ENCODE data around the gene NR3C2.

Gene NR3C2

DNA sequence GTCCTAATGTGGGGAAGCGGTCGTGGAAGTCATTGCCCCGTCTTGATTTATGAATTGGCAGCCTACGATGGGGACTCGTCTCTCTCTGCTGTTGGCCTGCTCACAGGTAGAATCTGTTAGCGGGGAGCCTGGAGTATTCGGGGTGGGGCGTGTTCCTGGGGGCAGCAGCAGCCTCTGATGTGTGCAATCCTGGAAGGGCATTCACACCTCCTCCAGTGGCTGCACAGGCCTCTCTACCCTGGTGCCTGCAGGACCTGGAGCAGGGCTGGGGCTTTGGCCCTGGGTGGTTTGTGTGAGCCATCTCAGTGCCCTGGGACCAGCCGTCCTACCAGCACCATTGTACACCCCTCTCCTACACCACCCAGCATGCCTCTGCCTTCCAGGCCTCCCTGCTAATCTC, 369.4 kb downstream of the NR3C2 start:
- Histone ChIP-seq H3K27me3 (ENCODE audit: control insufficient read depth, insufficient read depth, low read length) (no peaks in the 10 kb centered on the region), H3K9me3 (ENCODE audit: control insufficient read depth, insufficient read depth, low read length) (peaks cover 4% of the 10 kb centered on the region; the same call in 1 of the 2 replicates), H3K4me3 (ENCODE audit: low read length) (no peak overlapping the region), H3K4me1 (ENCODE audit: control insufficient read depth, insufficient read depth, low read length) (no peaks in the 10 kb centered on the region), H3K36me3 (ENCODE audit: control insufficient read depth, insufficient read depth, low read length) (no peaks in the 10 kb centered on the region), H3K27ac (ENCODE audit: low read length) (no peak overlapping the region)
- no CpG with 5 or more reads among the region's 9 CpGs for WGBS (ENCODE audit: insufficient coverage, insufficient read length)
- no peak for DNase-seq (ENCODE audit: low read depth, low spot score)

GRCh38 chr4:148071009-148071408, 371.2 kb downstream of the NR3C2 start:
- H3K36me3 ChIP-seq (ENCODE audit: control insufficient read depth, insufficient read depth, low read length) = no peaks in the 10 kb centered on the region
- no peak overlapping the region for H3K4me3 ChIP-seq (ENCODE audit: low read length)
- H3K4me1 ChIP-seq (ENCODE audit: control insufficient read depth, insufficient read depth, low read length) = no peaks in the 10 kb centered on the region
- no CpG with 5 or more reads among the region's 4 CpGs for WGBS (ENCODE audit: insufficient coverage, insufficient read length)
- no peak for DNase-seq (ENCODE audit: low read depth, low spot score)
- peaks cover 4% of the 10 kb centered on the region; the same call in 1 of the 2 replicates for H3K9me3 ChIP-seq (ENCODE audit: control insufficient read depth, insufficient read depth, low read length)
- no peaks in the 10 kb centered on the region for H3K27me3 ChIP-seq (ENCODE audit: control insufficient read depth, insufficient read depth, low read length)
- H3K27ac ChIP-seq (ENCODE audit: low read length) = no peak overlapping the region

DNA sequence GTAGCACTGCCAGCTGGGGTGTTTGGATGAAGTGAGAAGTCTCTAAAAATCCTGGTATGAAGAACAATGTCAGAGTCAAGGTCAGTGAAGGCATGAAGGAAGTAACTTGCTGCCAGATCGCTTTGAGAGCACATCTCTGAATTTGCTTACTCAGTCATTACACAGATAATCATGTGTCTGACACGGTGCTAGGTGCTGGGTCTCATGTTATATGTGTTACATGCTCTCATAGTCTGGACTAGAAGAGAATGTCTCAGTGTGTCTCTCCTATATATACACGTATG, 372.4 kb downstream of the NR3C2 start:
- WGBS (ENCODE audit: insufficient coverage, insufficient read length) = no CpG with 5 or more reads among the region's 3 CpGs

GRCh38 chr4:148069086-148069894, 372.9 kb downstream of the NR3C2 start:
- no peaks in the 10 kb centered on the region for H3K36me3 ChIP-seq (ENCODE audit: control insufficient read depth, insufficient read depth, low read length)
- no CpG with 5 or more reads among the region's 11 CpGs for WGBS (ENCODE audit: insufficient coverage, insufficient read length)

More for the DNA sequence above, 372.4 kb downstream of the NR3C2 start:
- peaks cover 4% of the 10 kb centered on the region; the same call in 1 of the 2 replicates for H3K9me3 ChIP-seq (ENCODE audit: control insufficient read depth, insufficient read depth, low read length)
- H3K27ac ChIP-seq (ENCODE audit: low read length) = no peak overlapping the region
- H3K27me3 ChIP-seq (ENCODE audit: control insufficient read depth, insufficient read depth, low read length) = no peaks in the 10 kb centered on the region
- DNase-seq (ENCODE audit: low read depth, low spot score) = no peak
- no peak overlapping the region for H3K4me3 ChIP-seq (ENCODE audit: low read length)
- no peaks in the 10 kb centered on the region for H3K36me3 ChIP-seq (ENCODE audit: control insufficient read depth, insufficient read depth, low read length)
- H3K4me1 ChIP-seq (ENCODE audit: control insufficient read depth, insufficient read depth, low read length) = no peaks in the 10 kb centered on the region

DNA sequence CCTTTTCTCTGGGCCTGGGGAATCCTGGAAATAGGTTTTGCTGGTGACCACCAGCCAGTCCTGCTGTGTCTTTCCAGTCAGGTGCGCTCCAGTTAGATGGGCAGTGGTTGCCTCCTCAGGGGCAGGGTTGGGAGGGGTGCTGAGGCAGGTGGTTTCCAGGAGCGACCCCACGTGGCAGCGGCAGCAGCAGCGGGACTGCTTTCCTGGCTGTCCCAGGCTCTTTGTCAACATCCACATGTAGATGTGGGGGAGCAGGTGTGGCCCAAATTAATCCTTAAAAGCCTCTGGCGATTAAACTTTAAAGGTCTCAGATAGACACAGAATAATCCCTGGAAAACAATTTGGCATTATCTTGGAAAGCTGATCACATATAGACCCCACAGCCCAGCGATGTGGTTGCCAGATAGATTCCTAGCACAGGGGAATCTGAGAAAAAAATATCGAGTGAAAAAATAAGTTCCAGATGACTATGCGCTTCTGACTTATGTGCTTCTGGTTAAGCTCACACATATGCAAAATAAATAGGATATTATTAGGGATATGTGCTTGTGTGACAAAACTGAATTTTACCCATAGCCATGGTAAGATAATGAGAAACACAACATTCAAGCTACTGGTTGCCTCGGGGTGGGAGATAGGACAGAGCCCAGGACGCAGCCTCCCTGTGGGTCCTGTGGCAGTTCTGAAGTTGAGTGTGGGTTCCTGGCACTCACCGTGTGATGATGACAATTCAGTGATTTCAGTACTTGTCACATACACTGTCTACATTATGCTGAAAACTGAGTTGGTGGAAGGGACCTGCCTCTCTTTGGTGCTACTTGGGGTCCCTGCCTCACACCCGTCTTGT, 373.9 kb downstream of the NR3C2 start:
- WGBS (ENCODE audit: insufficient coverage, insufficient read length) = no CpG with 5 or more reads among the region's 13 CpGs
- no peak for DNase-seq (ENCODE audit: low read depth, low spot score)
- Histone ChIP-seq H3K4me1 (ENCODE audit: control insufficient read depth, insufficient read depth, low read length) (no peaks in the 10 kb centered on the region), H3K27ac (ENCODE audit: low read length) (no peak overlapping the region), H3K27me3 (ENCODE audit: control insufficient read depth, insufficient read depth, low read length) (no peaks in the 10 kb centered on the region), H3K4me3 (ENCODE audit: low read length) (no peak overlapping the region), H3K9me3 (ENCODE audit: control insufficient read depth, insufficient read depth, low read length) (no peaks in the 10 kb centered on the region), H3K36me3 (ENCODE audit: control insufficient read depth, insufficient read depth, low read length) (no peaks in the 10 kb centered on the region)

More at GRCh38 chr4:148069086-148069894, 372.9 kb downstream of the NR3C2 start:
- DNase-seq (ENCODE audit: low read depth, low spot score) = no peak
- Histone ChIP-seq H3K27me3 (ENCODE audit: control insufficient read depth, insufficient read depth, low read length) (no peaks in the 10 kb centered on the region), H3K27ac (ENCODE audit: low read length) (no peak overlapping the region), H3K9me3 (ENCODE audit: control insufficient read depth, insufficient read depth, low read length) (peaks cover 2% of the 10 kb centered on the region; the same call in 1 of the 2 replicates), H3K4me1 (ENCODE audit: control insufficient read depth, insufficient read depth, low read length) (no peaks in the 10 kb centered on the region), H3K4me3 (ENCODE audit: low read length) (no peak overlapping the region)

- H3K4me3 ChIP-seq (ENCODE audit: low read length) = no peak overlapping the region
- no peaks in the 10 kb centered on the region for H3K4me1 ChIP-seq (ENCODE audit: control insufficient read depth, insufficient read depth, low read length)
- H3K27ac ChIP-seq (ENCODE audit: low read length) = no peak overlapping the region
- no peak for DNase-seq (ENCODE audit: low read depth, low spot score)
- no peaks in the 10 kb centered on the region for H3K27me3 ChIP-seq (ENCODE audit: control insufficient read depth, insufficient read depth, low read length)
- no peaks in the 10 kb centered on the region for H3K36me3 ChIP-seq (ENCODE audit: control insufficient read depth, insufficient read depth, low read length)
- H3K9me3 ChIP-seq (ENCODE audit: control insufficient read depth, insufficient read depth, low read length) = no peaks in the 10 kb centered on the region
- no CpG with 5 or more reads among the region's 6 CpGs for WGBS (ENCODE audit: insufficient coverage, insufficient read length)
These were observed 374.8 kb downstream of the NR3C2 start for GRCh38 chr4:148067301-148067916.

- H3K36me3 ChIP-seq (ENCODE audit: control insufficient read depth, insufficient read depth, low read length) = no peaks in the 10 kb centered on the region
- H3K4me3 ChIP-seq (ENCODE audit: low read length) = no peak overlapping the region
- no peaks in the 10 kb centered on the region for H3K4me1 ChIP-seq (ENCODE audit: control insufficient read depth, insufficient read depth, low read length)
- no peaks in the 10 kb centered on the region for H3K9me3 ChIP-seq (ENCODE audit: control insufficient read depth, insufficient read depth, low read length)
- DNase-seq (ENCODE audit: low read depth, low spot score) = no peak
- no CpG with 5 or more reads among the region's 5 CpGs for WGBS (ENCODE audit: insufficient coverage, insufficient read length)
- H3K27me3 ChIP-seq (ENCODE audit: control insufficient read depth, insufficient read depth, low read length) = no peaks in the 10 kb centered on the region
- H3K27ac ChIP-seq (ENCODE audit: low read length) = no peak overlapping the region
These were observed 377.1 kb downstream of the NR3C2 start for GRCh38 chr4:148065075-148065474.

DNA sequence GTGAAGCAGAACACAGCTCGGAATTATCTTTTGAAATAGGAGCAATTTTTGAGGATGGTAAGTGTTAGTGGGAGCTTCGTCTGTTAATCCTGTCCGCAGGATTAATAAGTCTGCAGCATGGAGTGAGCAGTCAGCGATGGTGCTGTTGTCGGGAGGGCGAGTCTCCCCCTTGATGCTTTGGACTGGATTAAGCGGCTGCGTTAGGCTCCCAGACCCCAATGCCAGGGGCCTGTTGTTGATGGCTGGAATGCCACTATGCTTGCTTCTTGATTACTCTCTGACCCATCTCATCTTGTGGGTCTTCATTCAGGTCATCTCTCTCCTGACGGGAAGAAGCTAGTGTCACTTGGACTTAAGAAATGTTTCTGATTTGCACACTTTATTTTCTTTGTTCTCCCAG, 377.8 kb downstream of the NR3C2 start:
- Histone ChIP-seq H3K27ac (ENCODE audit: low read length) (no peak overlapping the region), H3K9me3 (ENCODE audit: control insufficient read depth, insufficient read depth, low read length) (no peaks in the 10 kb centered on the region), H3K36me3 (ENCODE audit: control insufficient read depth, insufficient read depth, low read length) (no peaks in the 10 kb centered on the region), H3K27me3 (ENCODE audit: control insufficient read depth, insufficient read depth, low read length) (no peaks in the 10 kb centered on the region), H3K4me1 (ENCODE audit: control insufficient read depth, insufficient read depth, low read length) (no peaks in the 10 kb centered on the region), H3K4me3 (ENCODE audit: low read length) (no peak overlapping the region)
- no peak for DNase-seq (ENCODE audit: low read depth, low spot score)
- WGBS (ENCODE audit: insufficient coverage, insufficient read length) = no CpG with 5 or more reads among the region's 9 CpGs

DNA sequence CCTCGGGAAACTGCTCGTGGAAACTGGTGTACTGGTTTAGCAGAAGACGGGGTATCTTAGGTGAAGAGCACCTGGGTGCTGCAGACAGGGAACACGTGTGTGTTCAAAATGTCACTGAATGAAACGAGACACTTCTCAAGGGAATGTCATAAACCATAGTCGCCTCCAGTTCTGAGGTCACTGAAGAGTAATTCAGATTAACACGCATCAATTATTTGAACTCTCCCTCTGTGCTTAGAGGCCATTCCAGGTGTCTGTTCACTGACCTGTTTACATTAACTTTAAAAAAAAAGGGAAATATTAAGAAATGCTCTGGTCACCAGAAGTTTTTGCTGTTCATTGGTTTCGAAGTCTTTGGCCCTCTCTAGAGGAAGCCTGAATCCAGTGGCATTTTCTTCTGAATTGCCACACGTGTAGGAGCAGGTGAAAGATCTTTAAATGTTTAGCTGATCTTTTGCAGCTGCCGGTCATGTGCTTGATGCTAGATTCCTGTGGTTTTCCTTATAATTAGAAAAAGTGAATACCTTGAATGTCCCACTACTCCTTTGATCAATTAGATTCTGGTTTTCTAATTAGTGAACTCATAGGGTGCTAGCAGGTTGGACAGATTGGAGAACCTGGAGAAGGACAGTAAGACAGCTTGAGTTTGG, 379.8 kb downstream of the NR3C2 start:
- Histone ChIP-seq H3K9me3 (ENCODE audit: control insufficient read depth, insufficient read depth, low read length) (no peaks in the 10 kb centered on the region), H3K4me3 (ENCODE audit: low read length) (no peak overlapping the region), H3K36me3 (ENCODE audit: control insufficient read depth, insufficient read depth, low read length) (no peaks in the 10 kb centered on the region), H3K27ac (ENCODE audit: low read length) (no peak overlapping the region), H3K27me3 (ENCODE audit: control insufficient read depth, insufficient read depth, low read length) (no peaks in the 10 kb centered on the region), H3K4me1 (ENCODE audit: control insufficient read depth, insufficient read depth, low read length) (no peaks in the 10 kb centered on the region)
- no peak for DNase-seq (ENCODE audit: low read depth, low spot score)
- no CpG with 5 or more reads among the region's 10 CpGs for WGBS (ENCODE audit: insufficient coverage, insufficient read length)

DNA sequence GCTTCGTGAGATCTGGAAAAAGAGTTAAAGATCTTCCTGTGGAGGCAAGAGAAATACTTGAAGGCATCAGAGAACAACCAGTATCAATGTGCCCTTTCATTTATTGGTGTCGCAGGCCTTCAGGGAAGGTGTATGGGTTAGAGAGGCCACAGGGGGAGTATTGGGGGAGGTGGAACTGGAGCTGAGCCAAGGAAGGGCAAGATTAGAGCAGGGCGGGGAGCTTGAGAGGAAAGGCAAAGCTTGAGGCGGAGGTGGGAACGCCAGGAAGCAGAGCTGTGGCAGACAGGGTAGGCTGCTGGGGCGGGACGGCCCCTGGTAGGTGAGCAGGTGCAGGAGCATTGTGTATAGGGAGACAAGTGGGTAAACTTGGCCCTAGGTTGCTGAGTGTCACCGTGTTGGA, 380.4 kb downstream of the NR3C2 start:
- Histone ChIP-seq H3K4me1 (ENCODE audit: control insufficient read depth, insufficient read depth, low read length) (no peaks in the 10 kb centered on the region), H3K4me3 (ENCODE audit: low read length) (no peak overlapping the region), H3K36me3 (ENCODE audit: control insufficient read depth, insufficient read depth, low read length) (no peaks in the 10 kb centered on the region), H3K27ac (ENCODE audit: low read length) (no peak overlapping the region), H3K27me3 (ENCODE audit: control insufficient read depth, insufficient read depth, low read length) (no peaks in the 10 kb centered on the region), H3K9me3 (ENCODE audit: control insufficient read depth, insufficient read depth, low read length) (no peaks in the 10 kb centered on the region)
- DNase-seq (ENCODE audit: low read depth, low spot score) = no peak
- WGBS (ENCODE audit: insufficient coverage, insufficient read length) = no CpG with 5 or more reads among the region's 8 CpGs
